ENCODE data around the gene GRM8. TPM values are rescaled to one million over a fixed set of nuclear protein-coding genes. Genes with fewer than 3 reads are reported as not detected.

The GRM8 gene
- total RNA-seq, 1 experiment from 2014 or later: not detected

- no peaks in the 10 kb centered on the region for H3K9me3 ChIP-seq (ENCODE audit: low read length)
- H3K9ac ChIP-seq (ENCODE audit: low read length): no peak overlapping the region
- peak overlapping the region; percentile 45 for H3K4me2 ChIP-seq (ENCODE audit: low read depth, low read length, poor library complexity, severe bottlenecking)
- H3K79me2 ChIP-seq (ENCODE audit: low read length): no peaks in the 10 kb centered on the region
- no peak overlapping the region for H3K4me3 ChIP-seq (ENCODE audit: low read length)
- H3K4me1 ChIP-seq (ENCODE audit: low read length): peaks cover 41% of the 10 kb centered on the region
- peak; percentile 43 for DNase-seq
- H3K9me2 ChIP-seq (replicated peaks; ENCODE audit: insufficient read depth, low read length): no peaks in the 10 kb centered on the region
- H2AFZ ChIP-seq (ENCODE audit: low read length): no peak overlapping the region
- no peaks in the 10 kb centered on the region for H4K20me1 ChIP-seq (ENCODE audit: insufficient read depth, low read depth, low read length)
- H3K27me3 ChIP-seq (ENCODE audit: low read length): no peaks in the 10 kb centered on the region
- no peaks in the 10 kb centered on the region for H3K36me3 ChIP-seq (ENCODE audit: insufficient read depth, low read length)
- peak overlapping the region; percentile 53 for H3K27ac ChIP-seq (ENCODE audit: low read length)
These were observed 553.8 kb downstream of the GRM8 start for GRCh38 chr7:126698909-126699308.

- H3K27ac ChIP-seq (ENCODE audit: low read length): no peak overlapping the region
- H3K4me3 ChIP-seq (ENCODE audit: low read length): no peak overlapping the region
- peaks cover 41% of the 10 kb centered on the region for H3K4me1 ChIP-seq (ENCODE audit: low read length)
- no peak overlapping the region for H2AFZ ChIP-seq (ENCODE audit: low read length)
- no peaks in the 10 kb centered on the region for H4K20me1 ChIP-seq (ENCODE audit: insufficient read depth, low read depth, low read length)
- DNase-seq: no peak
- H3K9me2 ChIP-seq (replicated peaks; ENCODE audit: insufficient read depth, low read length): no peaks in the 10 kb centered on the region
- no peaks in the 10 kb centered on the region for H3K36me3 ChIP-seq (ENCODE audit: insufficient read depth, low read length)
- no peaks in the 10 kb centered on the region for H3K9me3 ChIP-seq (ENCODE audit: low read length)
- no peak overlapping the region for H3K9ac ChIP-seq (ENCODE audit: low read length)
- H3K79me2 ChIP-seq (ENCODE audit: low read length): no peaks in the 10 kb centered on the region
- H3K27me3 ChIP-seq (ENCODE audit: low read length): no peaks in the 10 kb centered on the region
- no peak overlapping the region for H3K4me2 ChIP-seq (ENCODE audit: low read depth, low read length, poor library complexity, severe bottlenecking)
These were observed 554.3 kb downstream of the GRM8 start for GRCh38 chr7:126698446-126698845.

- H3K27me3 ChIP-seq (ENCODE audit: low read length): no peaks in the 10 kb centered on the region
- H3K4me2 ChIP-seq (ENCODE audit: low read depth, low read length, poor library complexity, severe bottlenecking): no peak overlapping the region
- H3K79me2 ChIP-seq (ENCODE audit: low read length): no peaks in the 10 kb centered on the region
- 0 out of 2 replicates have a peak, but pooled peaks cover 3% of the 10 kb centered on the region for H3K9me2 ChIP-seq (replicated peaks; ENCODE audit: insufficient read depth, low read length)
- H3K27ac ChIP-seq (ENCODE audit: low read length): no peak overlapping the region
- no peak overlapping the region for H3K9ac ChIP-seq (ENCODE audit: low read length)
- H2AFZ ChIP-seq (ENCODE audit: low read length): no peak overlapping the region
- peaks cover 31% of the 10 kb centered on the region for H3K4me1 ChIP-seq (ENCODE audit: low read length)
- no peak overlapping the region for H3K4me3 ChIP-seq (ENCODE audit: low read length)
- peak; percentile 53 for DNase-seq
- H4K20me1 ChIP-seq (ENCODE audit: insufficient read depth, low read depth, low read length): no peaks in the 10 kb centered on the region
- H3K36me3 ChIP-seq (ENCODE audit: insufficient read depth, low read length): no peaks in the 10 kb centered on the region
- H3K9me3 ChIP-seq (ENCODE audit: low read length): no peaks in the 10 kb centered on the region
These were observed 556.3 kb downstream of the GRM8 start for GRCh38 chr7:126696256-126697038.

- Histone ChIP-seq H3K9me3 (ENCODE audit: low read length) (no peaks in the 10 kb centered on the region), H3K9ac (ENCODE audit: low read length) (no peak overlapping the region), H3K79me2 (ENCODE audit: low read length) (no peaks in the 10 kb centered on the region), H3K4me2 (ENCODE audit: low read depth, low read length, poor library complexity, severe bottlenecking) (no peak overlapping the region), H3K9me2 (replicated peaks; ENCODE audit: insufficient read depth, low read length) (0 out of 2 replicates have a peak, but pooled peaks cover 3% of the 10 kb centered on the region), H3K36me3 (ENCODE audit: insufficient read depth, low read length) (no peaks in the 10 kb centered on the region), H3K4me1 (ENCODE audit: low read length) (no peaks in the 10 kb centered on the region), H3K27ac (ENCODE audit: low read length) (no peak overlapping the region), H2AFZ (ENCODE audit: low read length) (no peak overlapping the region), H3K27me3 (ENCODE audit: low read length) (no peaks in the 10 kb centered on the region), H4K20me1 (ENCODE audit: insufficient read depth, low read depth, low read length) (no peaks in the 10 kb centered on the region), H3K4me3 (ENCODE audit: low read length) (no peak overlapping the region)
- no peak for DNase-seq
These were observed 561.6 kb downstream of the GRM8 start for GRCh38 chr7:126690848-126691751.

- Histone ChIP-seq H3K27me3 (ENCODE audit: low read length) (no peaks in the 10 kb centered on the region), H2AFZ (ENCODE audit: low read length) (no peak overlapping the region), H4K20me1 (ENCODE audit: insufficient read depth, low read depth, low read length) (no peaks in the 10 kb centered on the region), H3K9me3 (ENCODE audit: low read length) (no peaks in the 10 kb centered on the region), H3K36me3 (ENCODE audit: insufficient read depth, low read length) (no peaks in the 10 kb centered on the region), H3K4me1 (ENCODE audit: low read length) (no peaks in the 10 kb centered on the region), H3K27ac (ENCODE audit: low read length) (no peak overlapping the region), H3K9me2 (replicated peaks; ENCODE audit: insufficient read depth, low read length) (0 out of 2 replicates have a peak, but pooled peaks cover 3% of the 10 kb centered on the region), H3K79me2 (ENCODE audit: low read length) (no peaks in the 10 kb centered on the region), H3K9ac (ENCODE audit: low read length) (no peak overlapping the region), H3K4me3 (ENCODE audit: low read length) (no peak overlapping the region), H3K4me2 (ENCODE audit: low read depth, low read length, poor library complexity, severe bottlenecking) (no peak overlapping the region)
- no peak for DNase-seq
These were observed 562.6 kb downstream of the GRM8 start for GRCh38 chr7:126690104-126690503.

- H3K4me1 ChIP-seq (ENCODE audit: low read length): no peaks in the 10 kb centered on the region
- no peaks in the 10 kb centered on the region for H3K9me3 ChIP-seq (ENCODE audit: low read length)
- no peaks in the 10 kb centered on the region for H4K20me1 ChIP-seq (ENCODE audit: insufficient read depth, low read depth, low read length)
- H3K27ac ChIP-seq (ENCODE audit: low read length): no peak overlapping the region
- no peaks in the 10 kb centered on the region for H3K27me3 ChIP-seq (ENCODE audit: low read length)
- H3K36me3 ChIP-seq (ENCODE audit: insufficient read depth, low read length): no peaks in the 10 kb centered on the region
- H3K9me2 ChIP-seq (replicated peaks; ENCODE audit: insufficient read depth, low read length): 0 out of 2 replicates have a peak, but pooled peaks cover 3% of the 10 kb centered on the region
- H3K9ac ChIP-seq (ENCODE audit: low read length): no peak overlapping the region
- no peak overlapping the region for H3K4me3 ChIP-seq (ENCODE audit: low read length)
- H2AFZ ChIP-seq (ENCODE audit: low read length): no peak overlapping the region
- no peak overlapping the region for H3K4me2 ChIP-seq (ENCODE audit: low read depth, low read length, poor library complexity, severe bottlenecking)
- H3K79me2 ChIP-seq (ENCODE audit: low read length): no peaks in the 10 kb centered on the region
- DNase-seq: no peak
These were observed 563.7 kb downstream of the GRM8 start for GRCh38 chr7:126689037-126689436.

- Histone ChIP-seq H3K27ac (ENCODE audit: low read length) (no peak overlapping the region), H3K4me3 (ENCODE audit: low read length) (no peak overlapping the region), H4K20me1 (ENCODE audit: insufficient read depth, low read depth, low read length) (no peaks in the 10 kb centered on the region), H3K9ac (ENCODE audit: low read length) (no peak overlapping the region), H3K4me1 (ENCODE audit: low read length) (no peaks in the 10 kb centered on the region), H3K27me3 (ENCODE audit: low read length) (no peaks in the 10 kb centered on the region), H3K9me2 (replicated peaks; ENCODE audit: insufficient read depth, low read length) (no peaks in the 10 kb centered on the region), H3K79me2 (ENCODE audit: low read length) (no peaks in the 10 kb centered on the region), H3K36me3 (ENCODE audit: insufficient read depth, low read length) (no peaks in the 10 kb centered on the region), H2AFZ (ENCODE audit: low read length) (no peak overlapping the region), H3K4me2 (ENCODE audit: low read depth, low read length, poor library complexity, severe bottlenecking) (no peak overlapping the region), H3K9me3 (ENCODE audit: low read length) (no peaks in the 10 kb centered on the region)
- no peak for DNase-seq
These were observed 566.3 kb downstream of the GRM8 start for GRCh38 chr7:126686474-126686873.

GRCh38 chr7:126685596-126685995 is 567.1 kb downstream of the GRM8 start:
- Histone ChIP-seq H3K9ac (ENCODE audit: low read length) (no peak overlapping the region), H3K79me2 (ENCODE audit: low read length) (no peaks in the 10 kb centered on the region), H3K4me3 (ENCODE audit: low read length) (no peak overlapping the region), H3K9me3 (ENCODE audit: low read length) (no peaks in the 10 kb centered on the region), H2AFZ (ENCODE audit: low read length) (no peak overlapping the region), H3K4me2 (ENCODE audit: low read depth, low read length, poor library complexity, severe bottlenecking) (no peak overlapping the region), H3K36me3 (ENCODE audit: insufficient read depth, low read length) (no peaks in the 10 kb centered on the region), H3K27me3 (ENCODE audit: low read length) (no peaks in the 10 kb centered on the region), H3K4me1 (ENCODE audit: low read length) (no peaks in the 10 kb centered on the region), H3K9me2 (replicated peaks; ENCODE audit: insufficient read depth, low read length) (no peaks in the 10 kb centered on the region), H4K20me1 (ENCODE audit: insufficient read depth, low read depth, low read length) (no peaks in the 10 kb centered on the region), H3K27ac (ENCODE audit: low read length) (no peak overlapping the region)
- DNase-seq: no peak
